Heart left ventricle (tissue), 13 donors: Measurements from ENCODE around the gene TXNRD3.

Source experiments
- POLR2A ChIP-seq, 2 donors: fragments of 450-650 bp; IDR thresholded peaks; one replicate each; pipeline ENCODE4 v1.6.1; 2017; ENCODE audit warnings: antibody characterized with exemption in 2 of 2, mild to moderate bottlenecking in 2 of 2, moderate library complexity in 2 of 2
- TF ChIP-seq, protein P1 (sequence below), 12 donors: fragments of 200-600 bp; sonication (generic) in 4 of 12; IDR thresholded peaks; one replicate each; pipeline versions ENCODE4 v1.5.0 to v1.8.0; 2018 to 2022; ENCODE audit warnings: antibody characterized with exemption in 12 of 12, mild to moderate bottlenecking in 5 of 12
- donor health status: ischemic (EF 13 %, LVEDD 7.1; RV severe dilation, severe dysfunction).
- donor health status: DM: no; HTN: yes; CAD: no.
- donor health status: DM: no; HTN: no; CAD: no.
- donor health status: ischemic (EF 25% LVEDD 6.9; RV normal size, moderate dysfunction).
- donor health status: ischemic (EF 25% LVEDD 5.7; RV mildly dilated, moderate dysfunction).
- donor health status: ischemic (EF 35%, LVEDD 5.7; RV mildly dilated, moderate dysfunction).
- donor health status: nonischemic (EF 11% LVEDD 7.7; RV severe dilation, severe dysfunction).
- donor health status: DM: yes; HTN: yes; CAD: no.
- donor health status: PGD.
- donor health status: ischemic (EF 29% LVEDD 5.4; RV normal size, mild dysfunction).
- donor health status: nonischemic (EF 23%, LVEDD 6.1; RV moderate dilation, normal function).

DNA sequence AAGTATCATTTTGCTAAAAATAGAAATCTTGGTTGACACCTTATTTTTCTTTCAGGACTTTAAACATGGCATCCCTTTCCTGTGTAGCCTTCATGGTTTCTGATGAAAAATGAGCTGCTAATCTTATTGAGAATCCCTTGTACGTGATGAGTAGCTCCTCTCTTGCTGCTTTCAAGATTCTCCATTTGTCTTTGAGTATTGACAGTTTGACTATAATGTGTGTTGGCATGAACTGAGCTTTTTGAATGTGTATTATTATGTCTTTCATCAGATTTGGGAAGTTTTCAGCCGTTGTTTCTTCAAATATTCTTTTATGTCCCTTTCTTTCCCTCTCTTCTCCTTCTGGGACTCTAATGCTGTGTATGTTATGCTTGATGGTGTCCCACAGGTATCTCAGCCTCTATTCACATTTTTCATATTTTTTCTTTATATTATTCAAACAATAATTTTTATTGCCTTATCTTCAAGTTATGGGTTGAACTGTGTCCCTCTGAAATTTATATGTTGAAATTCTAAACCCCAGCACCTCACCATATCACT lies 92.1 kb downstream of the TXNRD3 start:
- TF ChIP-seq, protein P1, sequence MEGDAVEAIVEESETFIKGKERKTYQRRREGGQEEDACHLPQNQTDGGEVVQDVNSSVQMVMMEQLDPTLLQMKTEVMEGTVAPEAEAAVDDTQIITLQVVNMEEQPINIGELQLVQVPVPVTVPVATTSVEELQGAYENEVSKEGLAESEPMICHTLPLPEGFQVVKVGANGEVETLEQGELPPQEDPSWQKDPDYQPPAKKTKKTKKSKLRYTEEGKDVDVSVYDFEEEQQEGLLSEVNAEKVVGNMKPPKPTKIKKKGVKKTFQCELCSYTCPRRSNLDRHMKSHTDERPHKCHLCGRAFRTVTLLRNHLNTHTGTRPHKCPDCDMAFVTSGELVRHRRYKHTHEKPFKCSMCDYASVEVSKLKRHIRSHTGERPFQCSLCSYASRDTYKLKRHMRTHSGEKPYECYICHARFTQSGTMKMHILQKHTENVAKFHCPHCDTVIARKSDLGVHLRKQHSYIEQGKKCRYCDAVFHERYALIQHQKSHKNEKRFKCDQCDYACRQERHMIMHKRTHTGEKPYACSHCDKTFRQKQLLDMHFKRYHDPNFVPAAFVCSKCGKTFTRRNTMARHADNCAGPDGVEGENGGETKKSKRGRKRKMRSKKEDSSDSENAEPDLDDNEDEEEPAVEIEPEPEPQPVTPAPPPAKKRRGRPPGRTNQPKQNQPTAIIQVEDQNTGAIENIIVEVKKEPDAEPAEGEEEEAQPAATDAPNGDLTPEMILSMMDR (IDR thresholded peaks at IDR 0.05) = no peak
- TF ChIP-seq POLR2A (IDR thresholded peaks at IDR 0.05) = no peak
